Measurements from ENCODE around the gene AP1B1.

DNA sequence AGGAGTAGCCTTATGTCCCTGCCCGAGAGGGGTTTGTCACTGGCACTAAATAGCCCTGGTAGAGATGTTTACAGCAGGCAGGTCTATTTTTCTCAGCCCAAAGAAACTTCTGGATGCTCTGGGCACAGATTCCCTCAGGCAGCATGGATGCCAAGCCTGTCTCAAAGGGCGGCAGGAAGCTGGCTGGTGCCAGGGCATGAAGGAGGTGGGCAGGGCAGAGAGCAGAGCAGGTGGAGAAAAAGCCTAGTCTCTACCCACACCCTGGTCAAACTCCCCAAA lies 86.0 kb downstream of the AP1B1 start:
- TF ChIP-seq TAF1 (conservative IDR thresholded peaks at IDR 0.05), result no peak
- TF ChIP-seq, protein P1, sequence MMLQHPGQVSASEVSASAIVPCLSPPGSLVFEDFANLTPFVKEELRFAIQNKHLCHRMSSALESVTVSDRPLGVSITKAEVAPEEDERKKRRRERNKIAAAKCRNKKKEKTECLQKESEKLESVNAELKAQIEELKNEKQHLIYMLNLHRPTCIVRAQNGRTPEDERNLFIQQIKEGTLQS (IDR thresholded peaks at IDR 0.05), result no peak
- TF ChIP-seq, protein P2, sequence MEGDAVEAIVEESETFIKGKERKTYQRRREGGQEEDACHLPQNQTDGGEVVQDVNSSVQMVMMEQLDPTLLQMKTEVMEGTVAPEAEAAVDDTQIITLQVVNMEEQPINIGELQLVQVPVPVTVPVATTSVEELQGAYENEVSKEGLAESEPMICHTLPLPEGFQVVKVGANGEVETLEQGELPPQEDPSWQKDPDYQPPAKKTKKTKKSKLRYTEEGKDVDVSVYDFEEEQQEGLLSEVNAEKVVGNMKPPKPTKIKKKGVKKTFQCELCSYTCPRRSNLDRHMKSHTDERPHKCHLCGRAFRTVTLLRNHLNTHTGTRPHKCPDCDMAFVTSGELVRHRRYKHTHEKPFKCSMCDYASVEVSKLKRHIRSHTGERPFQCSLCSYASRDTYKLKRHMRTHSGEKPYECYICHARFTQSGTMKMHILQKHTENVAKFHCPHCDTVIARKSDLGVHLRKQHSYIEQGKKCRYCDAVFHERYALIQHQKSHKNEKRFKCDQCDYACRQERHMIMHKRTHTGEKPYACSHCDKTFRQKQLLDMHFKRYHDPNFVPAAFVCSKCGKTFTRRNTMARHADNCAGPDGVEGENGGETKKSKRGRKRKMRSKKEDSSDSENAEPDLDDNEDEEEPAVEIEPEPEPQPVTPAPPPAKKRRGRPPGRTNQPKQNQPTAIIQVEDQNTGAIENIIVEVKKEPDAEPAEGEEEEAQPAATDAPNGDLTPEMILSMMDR (IDR thresholded peaks at IDR 0.05; ENCODE audit: low read depth, low read length, missing input control), result no peak
